Articular chondrocyte of knee joint (primary cell): ENCODE results near the gene CT45A5. TPM values are rescaled to one million over a fixed set of nuclear protein-coding genes. Genes with fewer than 3 reads are reported as not detected.

Experiments used
- total RNA-seq: library from RNA; depleted of rRNA; stranded (reverse); fragments of >200 nt; gene quantifications from 2 replicates; pipeline ENCODE4 v1.2.3, GENCODE V29; 2012

The CT45A5 gene, protein sequence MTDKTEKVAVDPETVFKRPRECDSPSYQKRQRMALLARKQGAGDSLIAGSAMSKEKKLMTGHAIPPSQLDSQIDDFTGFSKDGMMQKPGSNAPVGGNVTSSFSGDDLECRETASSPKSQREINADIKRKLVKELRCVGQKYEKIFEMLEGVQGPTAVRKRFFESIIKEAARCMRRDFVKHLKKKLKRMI
- not detected in 2 replicates for total RNA-seq

GRCh38 chrX:135785403-135785802 lies at the start of gene CT45A5:
Gene CT45A5, minus strand, starts transcription at chrX:135785503. Its CDS starts 3,774 bp downstream, at chrX:135781729.

DNA sequence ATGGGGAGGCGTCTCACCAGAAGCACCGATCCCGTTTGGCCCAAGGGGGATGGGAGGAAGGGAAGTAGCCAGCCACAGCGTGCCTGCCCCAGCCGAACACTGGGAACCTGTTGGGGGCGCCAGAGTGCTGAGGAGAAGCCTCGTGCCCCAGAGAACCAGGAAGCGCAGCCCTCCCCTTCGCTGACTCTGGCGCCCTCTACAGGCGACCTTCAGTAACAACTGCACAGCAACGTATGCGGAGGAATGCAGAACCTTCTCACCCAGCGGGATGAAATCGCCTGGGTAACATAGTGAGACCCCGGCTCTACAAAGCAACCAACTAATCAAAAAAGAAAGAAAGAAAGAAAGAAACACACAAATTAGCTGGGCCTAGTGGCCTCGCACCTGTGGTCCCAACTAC lies 34.6 kb upstream of the CT45A5 start, which contains the start of gene CT45A2:
TSS of gene CT45A2 (minus strand) at position 101 of the 400 bp plus-strand sequence. CDS start 3,747 bp downstream, outside the sequence.

DNA sequence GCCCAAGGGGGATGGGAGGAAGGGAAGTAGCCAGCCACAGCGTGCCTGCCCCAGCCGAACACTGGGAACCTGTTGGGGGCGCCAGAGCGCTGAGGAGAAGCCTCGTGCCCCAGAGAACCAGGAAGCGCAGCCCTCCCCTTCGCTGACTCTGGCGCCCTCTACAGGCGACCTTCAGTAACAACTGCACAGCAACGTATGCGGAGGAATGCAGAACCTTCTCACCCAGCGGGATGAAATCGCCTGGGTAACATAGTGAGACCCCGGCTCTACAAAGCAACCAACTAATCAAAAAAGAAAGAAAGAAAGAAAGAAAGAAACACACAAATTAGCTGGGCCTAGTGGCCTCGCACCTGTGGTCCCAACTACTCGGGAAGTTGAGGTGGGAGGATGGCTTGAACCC lies 17.4 kb upstream of the CT45A5 start, which contains the start of gene CT45A6:
TSS of gene CT45A6 (minus strand) at position 101 of the 400 bp plus-strand sequence. CDS start 3,794 bp downstream, outside the sequence.

GRCh38 chrX:135768091-135768490 lies 17.2 kb downstream of the CT45A5 start, which contains the start of gene CT45A3:
Gene CT45A3, minus strand, starts transcription at chrX:135768191. Its CDS starts 3,747 bp downstream, at chrX:135764444.

Other genes with a start within 250 kb of the CT45A5 start
- not detected in 2 replicates for gene CT45A1, start 71.9 kb downstream of the CT45A5 start, total RNA-seq
- not detected in 2 replicates for gene CT45A3, start 17.3 kb downstream of the CT45A5 start, total RNA-seq
- gene CT45A6, start 17.3 kb upstream of the CT45A5 start, total RNA-seq, result not detected in 2 replicates
- gene CT45A2, start 34.5 kb upstream of the CT45A5 start, total RNA-seq, result not detected in 2 replicates
- gene CT45A7, start 51.8 kb upstream of the CT45A5 start, total RNA-seq, result not detected in 2 replicates
- not detected in 2 replicates for gene CT45A8, start 69.0 kb upstream of the CT45A5 start, total RNA-seq
- gene CT45A9, start 86.3 kb upstream of the CT45A5 start, total RNA-seq, result not detected in 2 replicates
- gene CT45A10, start 107.9 kb upstream of the CT45A5 start, total RNA-seq, result not detected in 2 replicates
- gene SAGE1, start 108.2 kb upstream of the CT45A5 start, total RNA-seq, result not detected in 2 replicates
- gene MMGT1, start 188.5 kb upstream of the CT45A5 start, total RNA-seq, result 37.7 and 39.3 TPM in 2 replicates
- gene SLC9A6, start 199.9 kb upstream of the CT45A5 start, total RNA-seq, result 25.0 and 27.0 TPM in 2 replicates